ENCODE results near the gene CDH22.

Gene CDH22

DNA sequence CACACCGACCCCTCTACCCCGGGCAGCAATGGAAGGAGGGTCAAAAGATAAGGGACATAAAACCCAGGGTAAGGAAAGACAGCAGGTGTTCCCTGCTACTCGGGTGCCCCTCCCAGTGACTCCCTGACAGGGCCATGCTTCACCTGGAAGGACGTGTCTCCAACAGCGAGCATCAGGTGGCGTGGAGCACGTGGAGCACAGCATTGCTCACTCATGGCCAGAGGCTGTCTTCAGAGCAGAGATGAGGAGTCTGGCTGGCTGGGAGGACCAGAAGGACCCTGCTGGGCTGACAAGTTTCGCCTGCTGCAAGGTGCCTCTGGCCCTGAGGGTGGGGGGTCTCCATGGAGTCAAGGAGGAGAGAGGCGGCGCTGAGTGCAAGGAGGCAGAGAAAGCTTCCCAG is 15.3 kb upstream of the CDH22 start:
- DNase-seq (ENCODE audit: low read depth in 3 of 3): no peak

DNA sequence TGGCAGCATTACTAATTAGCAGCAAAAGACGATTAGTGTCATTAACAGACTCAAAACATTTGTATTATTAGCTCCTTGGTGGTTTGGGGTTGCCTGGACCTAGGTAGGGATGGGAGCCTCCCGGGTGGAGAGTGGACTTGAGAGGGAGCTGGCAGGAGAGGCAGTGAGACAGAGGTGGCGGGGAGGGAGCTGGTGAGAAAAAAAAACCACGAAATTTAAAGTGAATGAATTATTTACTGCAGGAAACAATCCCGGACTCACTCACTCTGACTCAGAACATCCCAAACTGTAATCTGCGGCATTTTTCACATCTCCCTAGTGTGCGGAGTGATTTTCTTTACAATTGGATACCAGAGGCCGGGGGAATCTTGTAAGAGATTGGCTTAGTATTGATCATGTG is 14.3 kb upstream of the CDH22 start:
- DNase-seq (ENCODE audit: low read depth in 3 of 3): no peak

DNA sequence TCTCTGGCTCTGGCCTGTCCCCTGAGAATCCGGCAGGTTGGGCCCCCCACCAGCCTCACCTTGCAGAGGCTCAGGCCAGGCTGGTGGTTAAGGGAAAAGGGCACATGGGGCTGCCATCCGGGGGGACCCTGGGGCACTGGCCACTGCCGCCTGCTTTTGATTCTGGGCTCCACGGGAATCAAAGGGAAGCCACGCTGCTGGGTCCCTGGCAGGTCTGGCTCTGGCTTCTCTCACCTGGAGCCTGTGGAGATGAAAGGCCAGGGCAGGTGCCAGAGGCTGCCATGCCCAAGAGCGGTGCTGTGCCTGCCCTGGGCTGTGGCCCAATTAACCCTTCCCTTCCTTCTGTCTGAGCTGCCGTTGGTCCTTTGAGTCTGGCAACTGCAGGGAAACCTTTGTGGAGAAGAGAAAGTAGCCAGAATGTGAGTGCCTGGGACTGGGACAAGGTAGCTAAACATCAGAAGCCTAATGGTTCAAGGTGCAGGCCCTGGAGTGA is 9.4 kb upstream of the CDH22 start:
- DNase-seq (ENCODE audit: low read depth in 3 of 3): no peak

DNA sequence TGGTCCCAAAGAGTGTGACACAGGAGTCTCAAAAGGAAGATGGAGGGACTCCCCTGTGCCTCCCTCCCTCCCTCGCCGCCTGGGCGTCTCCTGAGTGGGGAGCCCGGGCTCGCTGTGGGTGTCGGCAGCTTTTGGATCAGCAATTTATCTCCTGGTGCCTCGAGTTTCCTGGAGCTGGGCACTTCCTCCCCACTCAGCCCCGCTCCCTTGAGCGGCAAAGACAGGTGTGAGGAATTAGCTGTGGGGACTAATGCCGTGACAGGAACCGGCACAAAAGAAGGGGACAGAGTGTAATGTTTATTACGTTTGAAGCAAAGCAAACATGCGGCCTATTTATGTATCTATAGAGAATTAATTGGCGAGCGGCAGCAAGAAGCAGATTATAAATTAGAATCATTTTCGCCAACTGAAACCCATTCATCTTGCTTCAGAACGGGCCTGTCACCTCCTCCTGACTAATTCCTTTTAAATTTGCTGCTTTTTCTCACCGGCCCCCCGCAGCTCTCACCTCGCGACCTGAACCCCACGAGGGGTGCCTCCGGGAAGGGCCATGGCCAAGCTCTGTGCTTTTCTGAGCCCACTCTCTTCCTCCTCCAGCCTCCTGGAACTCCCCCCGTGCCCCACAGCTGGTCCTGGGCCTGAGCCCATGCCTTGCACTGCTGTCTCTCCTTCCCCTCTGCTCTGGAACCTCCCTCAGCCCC is 8.8 kb upstream of the CDH22 start:
- no peak for DNase-seq (ENCODE audit: low read depth in 3 of 3)

DNA sequence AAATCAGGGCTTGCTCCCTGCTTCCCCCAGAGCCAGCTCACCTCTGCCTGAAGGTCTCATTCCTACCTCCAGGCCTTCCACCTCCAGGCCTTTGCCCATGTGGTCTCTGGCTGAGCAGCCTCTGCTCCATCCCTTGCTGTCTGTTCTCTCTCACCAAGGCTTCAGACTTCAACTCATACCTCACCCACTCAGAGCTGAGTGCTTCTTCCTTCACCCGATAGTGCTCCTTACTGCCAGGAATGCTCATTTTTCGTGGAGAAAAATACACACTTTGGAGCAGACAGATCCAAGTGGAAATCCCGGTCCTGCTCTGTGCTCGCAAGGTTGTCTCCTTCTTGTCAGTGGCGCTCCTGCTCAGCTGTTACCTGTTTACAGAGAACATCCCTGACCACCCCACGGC is 7.0 kb upstream of the CDH22 start:
- no peak for DNase-seq (ENCODE audit: low read depth in 3 of 3)

DNA sequence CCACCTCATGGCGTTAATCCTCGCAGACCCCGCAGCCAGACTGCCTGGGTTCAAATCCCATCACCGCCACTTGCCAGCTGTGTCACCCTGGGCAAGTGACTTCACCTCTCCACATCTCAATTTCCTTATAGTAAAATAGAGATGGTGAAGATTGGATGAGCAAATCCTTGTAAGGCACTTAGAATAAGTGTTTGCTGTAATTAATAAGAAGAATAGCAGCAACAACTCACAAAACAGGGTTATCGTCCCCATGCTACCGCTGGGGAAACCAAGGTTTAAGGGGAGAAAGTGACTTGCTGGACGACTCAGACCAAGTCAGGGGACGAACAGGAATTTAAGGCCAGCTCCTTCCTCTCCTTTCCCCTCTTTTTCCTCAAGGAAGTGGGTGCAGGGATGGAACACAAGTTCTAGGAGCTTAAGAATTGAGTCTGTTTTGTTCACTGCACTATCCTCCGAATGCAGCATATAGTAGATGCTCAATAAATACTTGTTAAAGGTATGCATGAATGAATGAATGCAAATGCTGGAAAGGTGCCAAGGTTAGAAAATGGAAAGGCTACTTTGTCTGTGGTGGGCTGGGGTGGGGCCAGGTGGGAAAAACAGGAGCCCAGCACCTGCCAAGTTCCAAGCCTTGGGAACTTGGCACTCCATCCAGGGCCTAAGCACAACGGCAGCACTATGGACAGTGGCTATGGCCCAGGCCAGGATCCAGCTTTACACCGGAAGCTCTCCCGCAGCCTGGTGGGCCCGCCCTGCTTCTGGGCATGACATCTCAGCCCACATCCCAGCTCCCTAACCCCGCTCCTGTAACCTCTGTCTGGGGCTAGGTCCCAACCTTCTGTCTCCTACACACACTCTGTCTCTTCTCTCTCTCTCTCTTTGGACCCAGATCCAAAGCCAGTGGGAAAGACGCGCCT is 4.9 kb upstream of the CDH22 start:
- no peak for DNase-seq (ENCODE audit: low read depth in 3 of 3)

DNA sequence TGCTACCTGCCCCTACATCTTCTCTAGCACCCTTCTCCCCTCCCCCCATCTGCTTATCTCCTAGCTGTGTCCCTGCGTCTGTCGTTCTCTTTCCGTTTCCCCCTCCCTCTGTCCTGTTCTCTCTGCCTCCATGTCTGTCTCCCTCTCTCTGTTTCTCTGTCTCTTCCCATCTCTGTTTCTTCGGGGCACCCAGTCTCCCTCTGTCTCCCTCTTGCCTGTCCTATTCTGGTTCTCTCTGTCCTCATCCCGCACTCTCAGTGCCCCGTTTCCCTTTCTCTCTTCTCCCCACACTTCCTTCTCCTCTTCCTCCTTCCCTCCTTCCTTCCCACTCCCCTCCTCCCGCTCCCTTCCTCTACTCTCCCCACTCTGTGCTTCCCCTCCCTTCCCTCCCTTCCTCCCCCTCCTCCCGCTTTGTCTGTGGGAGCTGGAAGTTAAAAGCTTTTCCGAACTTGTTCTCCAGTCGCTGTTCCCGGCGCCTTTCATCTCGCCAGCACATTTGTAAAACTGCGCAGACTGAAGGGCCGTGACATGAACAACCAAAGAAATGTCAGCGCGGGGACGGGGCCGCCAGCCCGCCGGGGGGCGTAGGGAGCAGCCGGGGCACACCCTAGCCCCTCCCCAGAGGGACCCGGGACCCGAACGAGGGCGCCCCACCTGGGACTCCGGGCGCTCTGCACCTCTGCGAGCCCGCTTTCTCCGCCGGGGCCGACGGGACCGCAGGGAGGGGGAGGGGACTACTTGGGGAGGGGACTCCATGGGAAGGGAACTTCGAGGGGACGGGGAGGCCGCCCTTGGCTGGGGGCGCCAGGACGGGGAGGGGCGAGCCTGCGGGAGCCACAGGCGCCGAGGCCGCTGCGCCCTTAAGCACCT is 4.0 kb upstream of the CDH22 start:
- DNase-seq (ENCODE audit: low read depth in 3 of 3): no peak

DNA sequence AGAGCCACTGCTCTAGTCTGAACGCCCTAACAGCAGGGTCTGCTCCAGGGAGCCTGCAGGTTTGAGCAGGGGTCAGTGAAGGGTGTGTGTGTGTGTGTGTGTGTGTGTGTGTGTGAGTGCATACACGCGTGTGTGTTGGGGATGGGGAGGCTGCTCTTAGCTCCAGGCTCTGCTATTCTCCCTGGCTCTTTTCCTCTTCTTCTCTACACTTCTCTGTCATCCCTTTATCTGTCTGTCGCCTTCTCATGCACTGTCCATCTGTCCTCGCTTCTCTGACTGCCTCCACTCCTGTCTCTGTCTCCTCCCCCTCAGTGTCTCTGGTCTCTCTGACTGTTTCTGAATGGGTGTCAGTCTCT is 3.4 kb upstream of the CDH22 start:
- no peak for DNase-seq (ENCODE audit: low read depth in 3 of 3)

DNA sequence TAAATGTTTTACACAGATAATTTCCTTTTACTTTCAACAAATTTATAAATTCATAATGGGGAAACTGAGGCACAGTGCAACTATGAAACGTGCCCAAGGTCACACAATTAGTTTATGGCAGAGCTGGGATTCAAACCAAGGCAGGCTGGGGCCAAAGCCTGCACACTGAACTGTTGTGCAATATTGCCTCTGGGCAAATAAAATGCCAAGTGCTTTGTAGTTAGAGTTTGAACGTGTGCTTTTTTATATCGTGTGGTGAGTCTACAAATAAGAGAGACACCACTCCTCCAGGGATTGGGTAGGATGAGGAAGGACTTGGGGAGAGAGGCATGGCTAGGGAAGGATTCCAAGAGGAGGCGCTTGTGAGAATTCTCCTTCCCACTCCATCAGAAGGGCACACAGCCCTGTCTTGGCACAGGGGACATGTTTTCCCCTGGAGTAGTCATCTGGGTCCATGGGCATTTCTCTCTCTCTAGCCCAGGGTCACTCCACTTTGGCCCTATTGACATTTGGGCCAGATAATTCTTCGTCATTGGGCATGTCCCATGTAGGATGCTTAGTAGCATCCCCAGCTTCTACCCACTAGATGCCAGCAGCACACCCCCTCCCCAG is 2.8 kb upstream of the CDH22 start:
- DNase-seq (ENCODE audit: low read depth in 3 of 3): no peak

DNA sequence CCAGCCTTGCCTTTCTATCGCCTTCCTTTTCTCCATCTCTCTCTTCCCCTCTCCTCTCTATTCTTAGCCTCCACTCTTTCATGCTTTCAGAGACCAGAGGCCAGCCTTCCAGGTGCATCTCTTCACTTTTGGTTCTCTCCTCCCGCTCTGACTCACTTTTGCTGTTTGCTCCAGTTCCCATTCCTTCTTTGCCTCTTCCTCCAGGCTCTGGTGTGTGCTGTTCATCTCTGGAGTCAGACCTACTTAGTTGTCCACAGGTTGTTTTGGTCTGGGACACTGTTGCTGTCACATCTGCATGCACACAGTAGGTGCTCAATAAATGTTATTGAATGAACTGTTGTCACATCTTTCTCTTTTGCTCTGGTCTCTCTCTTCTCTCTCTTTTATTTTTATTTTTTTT is 1.6 kb upstream of the CDH22 start:
- no peak for DNase-seq (ENCODE audit: low read depth in 3 of 3)

DNA sequence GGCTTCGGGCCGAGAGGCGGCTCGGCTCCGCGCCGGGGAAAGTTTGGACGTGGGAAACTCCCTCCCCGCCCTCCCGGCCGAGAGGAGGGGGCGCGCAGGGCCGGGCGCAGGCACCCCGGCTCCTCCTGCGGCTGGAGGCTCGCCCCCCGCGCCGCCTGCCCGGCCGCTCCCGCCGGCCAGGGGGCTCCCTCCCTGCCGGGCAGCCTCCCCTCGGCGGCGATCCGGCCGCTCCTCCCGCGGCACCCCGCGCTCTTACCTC is 370 bp downstream of the CDH22 start:
- no peak for DNase-seq (ENCODE audit: low read depth in 3 of 3)

DNA sequence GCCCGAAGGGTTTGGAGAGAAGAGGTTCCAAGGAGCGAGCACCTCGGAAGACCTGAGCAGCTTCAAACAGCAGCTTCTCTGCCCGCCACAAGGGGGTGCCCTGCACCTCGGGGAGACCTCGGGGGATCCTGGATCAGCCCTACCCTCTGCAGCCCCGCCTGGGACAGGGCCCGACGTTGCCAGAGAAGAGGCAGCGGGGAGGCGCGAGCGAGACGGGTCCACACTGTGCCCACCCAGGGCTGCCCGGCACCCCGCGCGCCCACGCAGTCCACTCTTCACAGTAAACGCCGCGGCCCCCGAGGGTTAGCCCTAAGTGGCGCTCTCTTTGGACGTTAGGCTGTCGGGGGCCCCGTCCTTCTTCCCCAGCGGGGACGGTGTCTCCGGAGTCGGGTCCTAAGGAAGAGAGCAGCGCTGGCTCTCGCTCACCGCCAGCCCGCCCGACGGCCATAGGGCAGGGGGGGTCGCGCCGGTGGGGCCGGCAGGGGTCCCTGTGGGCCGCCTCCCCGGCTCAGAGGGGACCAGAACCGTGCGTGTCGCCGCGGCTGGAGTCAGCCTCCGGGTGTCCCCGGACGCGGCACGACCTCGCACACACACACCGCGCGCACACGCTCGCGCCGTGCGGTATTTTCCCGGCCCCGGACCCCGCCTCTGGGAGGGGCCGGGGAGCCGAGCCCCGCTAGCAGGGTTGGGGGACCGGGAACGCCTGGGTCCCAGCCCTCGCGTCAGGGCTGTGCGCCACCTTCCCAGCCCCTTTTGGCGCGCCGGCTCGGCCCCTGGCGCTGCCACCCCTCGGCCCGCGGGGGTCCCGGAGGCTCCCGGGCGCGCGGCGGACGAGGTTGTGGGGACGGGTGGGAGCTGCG is 929 bp downstream of the CDH22 start:
- DNase-seq (ENCODE audit: low read depth in 3 of 3): peak; percentile 50 to 60 (median 50)

DNA sequence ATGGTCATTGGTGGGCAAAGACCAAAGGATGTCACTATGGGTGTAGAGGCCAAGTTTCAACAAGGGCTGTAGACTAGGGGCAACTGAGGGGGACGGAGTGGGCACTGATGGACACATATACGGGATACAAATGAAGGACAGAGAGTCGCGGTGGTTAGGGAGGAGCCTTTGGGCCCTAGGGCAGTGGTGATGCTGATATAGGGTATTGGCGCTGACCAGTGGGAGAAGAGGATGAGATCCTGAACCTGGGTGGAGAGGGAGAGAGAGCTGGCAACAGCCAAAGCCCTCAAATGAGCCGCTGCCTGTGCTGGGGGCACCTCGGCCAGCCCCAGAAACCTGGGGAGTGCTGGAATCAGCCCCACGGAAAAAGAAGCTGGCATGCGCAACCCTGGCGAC is 1.6 kb downstream of the CDH22 start:
- no peak for DNase-seq (ENCODE audit: low read depth in 3 of 3)

DNA sequence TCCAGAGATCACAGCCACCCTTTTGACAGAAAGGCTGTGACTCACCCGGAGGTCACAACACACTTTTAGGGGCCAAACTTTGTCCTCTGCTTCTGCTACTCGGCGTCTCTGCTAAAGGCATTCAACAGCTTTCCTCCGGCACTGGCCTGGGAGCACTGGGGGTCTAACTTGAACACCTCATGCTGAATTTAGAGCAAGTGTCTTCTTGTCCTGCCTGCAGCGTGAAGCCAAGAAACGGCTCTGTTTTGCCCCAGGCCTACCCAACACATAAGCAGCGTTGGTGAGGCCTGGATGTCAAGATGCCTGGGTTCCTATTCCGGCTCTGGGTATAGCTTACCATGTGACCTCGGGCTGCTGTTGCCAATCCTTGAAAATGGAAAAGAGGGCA is 2.3 kb downstream of the CDH22 start:
- no peak for DNase-seq (ENCODE audit: low read depth in 3 of 3)

DNA sequence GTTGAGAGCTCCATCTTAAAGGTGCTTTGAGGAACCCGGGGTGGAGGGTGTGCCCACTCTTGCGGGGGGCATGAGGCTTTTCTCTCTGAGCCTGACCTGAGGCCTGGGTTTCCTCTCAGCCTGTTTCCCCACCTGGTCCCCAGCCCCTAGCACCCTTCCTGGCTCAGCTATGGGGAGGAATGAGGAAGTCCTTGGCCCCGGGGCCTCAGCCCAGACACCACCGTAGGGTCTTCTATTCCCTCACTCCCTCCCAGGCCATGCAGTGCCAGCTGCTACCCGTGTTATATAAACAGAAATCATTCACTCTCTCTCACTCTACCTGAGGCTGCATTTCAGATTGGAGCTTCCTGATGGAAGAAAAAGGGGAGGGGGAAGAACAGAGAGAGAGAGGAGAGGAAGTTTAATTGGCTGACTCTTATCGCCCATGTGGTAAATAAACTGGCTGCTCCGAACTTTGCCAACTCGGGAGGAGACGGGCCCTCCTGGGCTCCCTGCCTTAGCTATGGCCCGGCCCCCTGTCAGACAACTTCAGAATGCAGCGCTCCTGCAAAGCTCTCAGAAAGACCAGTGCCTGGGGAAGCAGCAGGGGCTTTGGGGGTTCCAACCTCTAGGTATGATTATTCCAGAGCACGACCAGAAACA is 2.8 kb downstream of the CDH22 start:
- DNase-seq (ENCODE audit: low read depth in 3 of 3): no peak

DNA sequence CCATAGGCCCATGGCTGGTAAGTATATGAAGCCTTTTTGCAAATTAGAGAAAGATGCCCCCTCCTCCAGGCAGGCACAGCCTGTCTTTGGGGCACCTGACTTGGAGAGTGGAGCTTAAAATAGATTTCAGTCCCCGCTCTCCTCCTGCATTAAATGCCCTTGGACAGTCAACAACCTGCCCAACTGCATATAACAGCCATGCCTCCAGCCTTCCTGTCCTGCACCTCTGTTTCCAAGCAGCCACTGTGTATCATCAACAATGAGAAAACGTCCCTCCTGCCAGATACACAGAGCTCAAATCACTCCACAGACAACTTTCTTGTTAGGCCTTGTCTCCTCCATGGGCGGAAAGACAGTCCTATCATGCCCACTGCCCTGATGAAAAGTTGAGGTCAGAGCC is 3.4 kb downstream of the CDH22 start:
- no peak for DNase-seq (ENCODE audit: low read depth in 3 of 3)

DNA sequence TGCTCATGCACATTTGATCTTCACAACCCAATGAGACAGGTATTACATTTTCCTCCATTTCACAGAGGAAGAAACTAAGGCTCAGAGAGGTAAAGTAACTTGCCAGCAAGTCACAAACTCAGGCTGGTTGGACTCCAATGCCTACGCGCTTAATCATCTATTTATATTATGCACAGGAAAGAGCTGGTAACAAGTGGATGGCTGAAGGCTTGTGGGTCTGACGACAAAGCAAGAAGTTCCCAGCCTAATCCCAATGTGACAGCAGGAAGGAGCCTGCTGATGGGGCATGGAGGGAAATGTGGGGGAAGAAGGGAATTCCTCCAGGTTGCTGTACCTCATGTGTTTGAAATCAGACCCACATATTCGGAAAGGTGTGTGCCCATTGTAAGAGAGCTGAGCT is 3.9 kb downstream of the CDH22 start:
- DNase-seq (ENCODE audit: low read depth in 3 of 3): no peak

DNA sequence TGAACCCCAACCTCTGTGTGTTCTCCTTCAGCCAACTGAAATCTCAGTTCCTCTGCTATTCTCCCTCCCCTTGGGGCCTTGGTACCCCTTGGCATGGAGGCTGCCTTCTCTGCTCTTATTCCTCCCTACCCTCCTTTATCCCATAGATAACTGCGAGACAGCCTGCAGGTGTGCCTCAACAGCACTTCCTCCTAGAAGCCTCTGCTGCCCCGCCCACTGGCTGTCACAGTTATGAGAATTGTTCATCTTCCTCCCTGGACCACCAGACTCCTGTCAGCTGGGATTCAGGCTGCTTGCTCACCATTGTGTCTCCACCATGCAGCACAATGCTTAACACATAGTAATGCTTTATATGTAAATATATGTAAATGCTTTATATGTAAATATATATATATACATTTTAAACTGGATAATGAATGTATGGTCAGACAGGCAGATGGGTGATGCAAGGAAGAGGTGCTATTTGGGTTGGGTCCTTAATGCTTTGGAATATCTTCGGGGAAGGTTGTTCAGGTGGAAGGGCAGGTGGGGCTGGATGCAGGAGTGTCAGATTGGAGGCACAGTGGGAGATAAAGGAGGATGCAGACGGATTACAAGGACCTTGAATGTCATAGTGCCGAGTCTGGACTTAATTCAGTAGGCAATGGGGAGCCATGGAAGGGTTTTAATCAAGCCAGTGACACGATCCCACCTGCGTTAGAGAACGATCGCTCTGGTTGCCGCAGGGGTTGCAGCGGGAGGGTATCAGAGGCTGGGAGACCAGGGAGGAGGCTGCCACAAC is 4.9 kb downstream of the CDH22 start:
- no peak for DNase-seq (ENCODE audit: low read depth in 3 of 3)

DNA sequence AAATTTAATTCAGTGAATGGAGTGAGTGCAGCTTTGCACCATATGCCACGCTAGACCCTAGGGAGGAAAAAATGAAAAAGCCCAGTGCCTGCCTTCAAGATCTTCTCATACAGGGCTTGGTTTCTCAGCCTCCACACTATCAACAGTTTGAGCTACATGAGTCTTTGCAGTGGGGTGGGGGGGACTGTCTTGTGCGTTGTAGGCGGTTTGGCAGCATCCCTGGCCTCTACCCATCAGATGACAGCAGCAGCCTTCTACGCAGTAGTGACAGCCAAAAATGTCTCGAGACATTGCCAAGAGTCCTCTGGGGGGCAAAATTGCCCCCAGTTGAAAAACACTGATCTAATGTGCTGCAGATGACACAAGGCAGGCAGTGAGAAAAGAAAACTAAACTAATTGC is 6.2 kb downstream of the CDH22 start:
- no peak for DNase-seq (ENCODE audit: low read depth in 3 of 3)

DNA sequence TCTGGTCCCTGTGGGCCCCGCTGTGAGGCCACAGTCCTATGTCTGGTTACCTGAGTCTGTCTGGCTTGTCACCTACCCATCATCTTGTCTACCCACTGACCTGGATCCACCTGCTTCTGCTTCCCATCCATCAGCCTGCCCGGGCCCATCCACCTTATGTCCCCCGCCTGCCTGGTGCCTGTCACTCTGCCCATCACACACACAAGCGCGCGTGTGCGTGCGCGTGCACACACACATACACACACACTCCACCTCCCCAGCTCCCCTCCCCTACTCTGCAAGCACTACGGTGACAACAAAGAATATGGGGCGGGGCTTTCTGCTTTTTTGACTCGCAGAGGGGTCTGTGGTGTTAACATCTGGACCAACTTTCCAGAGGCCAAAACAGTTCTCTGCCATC is 8.0 kb downstream of the CDH22 start:
- no peak for DNase-seq (ENCODE audit: low read depth in 3 of 3)

Data from stimulated activated CD4-positive, alpha-beta T cell treated with anti-CD3 and anti-CD28 coated beads, TNF-alpha, amount 100 ng/mL, for 4 hours (primary cell).